IMR-90 (cell line): ENCODE results near the gene CSRNP3. TPM values are rescaled to one million over a fixed set of nuclear protein-coding genes. Genes with fewer than 3 reads are reported as not detected.

Experiments
- ATAC-seq: fragments of 200-7000 bp; cut with Tn5 transposase; 2 replicates; pipeline ENCODE4 v1.9.1; 2020; ENCODE audit warnings: low read depth, mild to moderate bottlenecking, moderate library complexity
- BruUV-seq: library from RNA; stranded (reverse); fragments of 400-500 nt; replicated peaks from 2 replicates; lab custom pipeline; 2021; lab: Mats Ljungman, UMichigan
- CTCF ChIA-PET: fragments of 300-600 bp; formaldehyde crosslinking; extraction: SDS; loops from one replicate; lab custom pipeline; 2021; ENCODE audit warnings: antibody characterized with exemption; lab: Yijun Ruan, JAX
- POLR2A ChIA-PET: fragments of 300-600 bp; sonication (Branson Sonifier 250); formaldehyde crosslinking; loops from one replicate; lab custom pipeline; 2022; ENCODE audit warnings: antibody characterized with exemption; ENCODE audit not compliant: unreplicated experiment; lab: Charles Lee
- DNase-seq: peaks from one replicate; pipeline ENCODE4 v3.0.0; 2013
- H2AFZ ChIP-seq: replicated peaks from 2 replicates; pipeline ENCODE3; 2013; ENCODE audit warnings: low read length, mild to moderate bottlenecking; ENCODE audit not compliant: poor library complexity
- H2AK5ac ChIP-seq: 2 replicates; pipeline ENCODE4 v1.6.1; 2013; ENCODE audit warnings: low read depth, low read length, inconsistent platforms
- H2AK9ac ChIP-seq: replicated peaks from 2 replicates; pipeline ENCODE3; 2013; ENCODE audit warnings: mild to moderate bottlenecking, low read depth, low read length, moderate library complexity; ENCODE audit not compliant: poor library complexity
- H2BK120ac ChIP-seq: 2 replicates; pipeline ENCODE4 v1.6.1; 2013; ENCODE audit warnings: low read depth, low read length, inconsistent platforms
- H2BK15ac ChIP-seq: 3 replicates; pipeline ENCODE4 v1.6.1; 2013; ENCODE audit warnings: low read depth, low read length, inconsistent platforms
- H2BK20ac ChIP-seq: 2 replicates; pipeline ENCODE4 v1.6.1; 2013; ENCODE audit warnings: low read depth, mild to moderate bottlenecking, inconsistent platforms, low read length, moderate library complexity
- H2BK5ac ChIP-seq: 2 replicates; pipeline ENCODE4 v1.6.1; 2013; ENCODE audit warnings: mild to moderate bottlenecking, low read depth, low read length, inconsistent platforms; ENCODE audit not compliant: poor library complexity, severe bottlenecking
- H3K14ac ChIP-seq: replicated peaks from 2 replicates; pipeline ENCODE4 v1.6.1; 2013; ENCODE audit warnings: low read depth, low read length, inconsistent platforms
- H3K18ac ChIP-seq: 2 replicates; pipeline ENCODE4 v1.6.1; 2013; ENCODE audit warnings: low read depth, low read length, control low read depth
- H3K23ac ChIP-seq: 2 replicates; pipeline ENCODE4 v1.6.1; 2013; ENCODE audit warnings: low read depth, low read length, inconsistent platforms
- H3K27ac ChIP-seq: 2 replicates; pipeline ENCODE4 v1.5.1; 2013; ENCODE audit warnings: mild to moderate bottlenecking, control low read depth, low read length; ENCODE audit not compliant: insufficient read depth
- H3K27me3 ChIP-seq: 2 replicates; pipeline ENCODE4 v1.6.1; 2013; ENCODE audit warnings: low read length; ENCODE audit not compliant: control insufficient read depth, insufficient read depth
- H3K36me3 ChIP-seq: 2 replicates; pipeline ENCODE4 v1.6.1; 2013; ENCODE audit warnings: low read length, mixed read lengths; ENCODE audit not compliant: control insufficient read depth, insufficient read depth
- H3K4ac ChIP-seq: 2 replicates; pipeline ENCODE4 v1.6.1; 2013; ENCODE audit warnings: low read depth, low read length, inconsistent platforms
- H3K4me1 ChIP-seq: 2 replicates; pipeline ENCODE4 v1.6.1; 2013; ENCODE audit warnings: low read length, mixed read lengths; ENCODE audit not compliant: control insufficient read depth, insufficient read depth
- H3K4me2 ChIP-seq: 2 replicates; pipeline ENCODE4 v1.6.1; 2013; ENCODE audit warnings: low read depth, mild to moderate bottlenecking, control low read depth, low read length, moderate library complexity
- H3K4me3 ChIP-seq: 2 replicates; pipeline ENCODE4 v1.5.1; 2013; ENCODE audit warnings: low read depth, mild to moderate bottlenecking, control low read depth, low read length, moderate library complexity; ENCODE audit not compliant: insufficient read depth
- H3K56ac ChIP-seq: 2 replicates; pipeline ENCODE4 v1.6.1; 2013; ENCODE audit warnings: low read length, inconsistent platforms; ENCODE audit not compliant: insufficient read depth; ENCODE audit errors: extremely low read depth
- H3K79me1 ChIP-seq, 2 experiments: 2 replicates each; pipeline ENCODE4 v1.6.1; 2013; ENCODE audit warnings: low read length in 2 of 2, inconsistent platforms in 1 of 2, low read depth in 1 of 2
- H3K9ac ChIP-seq: 2 replicates; pipeline ENCODE4 v1.6.1; 2013; ENCODE audit warnings: low read depth, low read length, control low read depth
- H3K9me1 ChIP-seq: 2 replicates; pipeline ENCODE4 v1.6.1; 2013; ENCODE audit warnings: low read length, inconsistent platforms; ENCODE audit not compliant: insufficient read depth
- H3K9me3 ChIP-seq: 2 replicates; pipeline ENCODE4 v1.6.1; 2013; ENCODE audit warnings: low read length; ENCODE audit not compliant: control insufficient read depth, insufficient read depth
- H4K20me1 ChIP-seq: 2 replicates; pipeline ENCODE4 v1.6.1; 2013; ENCODE audit warnings: low read length, inconsistent platforms; ENCODE audit not compliant: insufficient read depth
- H4K5ac ChIP-seq: 2 replicates; pipeline ENCODE4 v1.6.1; 2013; ENCODE audit warnings: mild to moderate bottlenecking, low read depth, low read length, control low read depth
- H4K8ac ChIP-seq, 2 experiments: 2 replicates each; pipeline ENCODE4 v1.6.1; 2013; ENCODE audit warnings: low read depth in 2 of 2, low read length in 2 of 2, control low read depth in 1 of 2, inconsistent platforms in 1 of 2
- H4K91ac ChIP-seq: 2 replicates; pipeline ENCODE4 v1.6.1; 2013; ENCODE audit warnings: low read depth, low read length, inconsistent platforms; ENCODE audit not compliant: insufficient read depth
- BHLHE40 ChIP-seq: fragments of 150-350 bp; IDR thresholded peaks from 2 replicates; pipeline ENCODE4 v1.6.1; 2016; ENCODE audit warnings: mild to moderate bottlenecking, low read depth, low read length
- CEBPB ChIP-seq: IDR thresholded peaks from 2 replicates; pipeline ENCODE4 v1.6.1; 2012; ENCODE audit warnings: low read depth, low read length, improper control_type of control experiment
- CHD1 ChIP-seq: IDR thresholded peaks from 2 replicates; pipeline ENCODE4 v1.6.1; 2012; ENCODE audit warnings: low read depth, low read length, improper control_type of control experiment
- FOS ChIP-seq: fragments of 150-350 bp; IDR thresholded peaks from 2 replicates; pipeline ENCODE4 v1.6.1; 2016; ENCODE audit warnings: low read depth, low read length
- MAFK ChIP-seq: IDR thresholded peaks from 2 replicates; pipeline ENCODE4 v1.6.1; 2012; ENCODE audit warnings: low read depth, low read length, improper control_type of control experiment
- MAZ ChIP-seq: IDR thresholded peaks from 2 replicates; pipeline ENCODE4 v1.6.1; 2012; ENCODE audit warnings: low read depth, mild to moderate bottlenecking, low read length, improper control_type of control experiment, moderate library complexity, borderline replicate concordance
- MXI1 ChIP-seq: IDR thresholded peaks from 2 replicates; pipeline ENCODE4 v1.6.1; 2012; ENCODE audit warnings: low read depth, mild to moderate bottlenecking, low read length, moderate library complexity, borderline replicate concordance
- NFE2L2 ChIP-seq: fragments of 150-350 bp; IDR thresholded peaks from 2 replicates; pipeline ENCODE4 v1.6.1; 2016; ENCODE audit warnings: low read depth, mild to moderate bottlenecking, low read length
- POLR2A ChIP-seq: IDR thresholded peaks from 2 replicates; pipeline ENCODE4 v1.6.1; 2012; ENCODE audit warnings: mild to moderate bottlenecking, low read depth, low read length
- RAD21 ChIP-seq: IDR thresholded peaks from 2 replicates; pipeline ENCODE4 v1.6.1; 2012; ENCODE audit warnings: low read length, improper control_type of control experiment
- RCOR1 ChIP-seq: IDR thresholded peaks from 2 replicates; pipeline ENCODE4 v1.6.1; 2012; ENCODE audit warnings: mild to moderate bottlenecking, low read length, improper control_type of control experiment; ENCODE audit not compliant: insufficient replicate concordance
- RFX5 ChIP-seq: IDR thresholded peaks from 2 replicates; pipeline ENCODE4 v1.8.0; 2012; ENCODE audit warnings: low read depth, mild to moderate bottlenecking, low read length, moderate library complexity
- SMC3 ChIP-seq: fragments of 150-350 bp; IDR thresholded peaks from 2 replicates; pipeline ENCODE4 v1.6.1; 2016; ENCODE audit warnings: low read depth, mild to moderate bottlenecking, antibody characterized with exemption, low read length, moderate library complexity
- WGBS, 2 experiments: methylation state at CpG; one replicate each; pipeline versions ENCODE4 v1.1.5 to v1.1.7; 2013; ENCODE audit warnings: missing lambda C conversion rate in 2 of 2; ENCODE audit not compliant: insufficient read length in 1 of 2; ENCODE audit errors: extremely low coverage in 2 of 2; 5-methylcytosine and 5-hydroxymethylcytosine counted together
- dilution Hi-C: fragments of 300-500 bp; cut with HindIII; formaldehyde crosslinking; loops from one replicate; pipeline ENCODE4 v1.14.3; 2018; ENCODE audit warnings: low sequenced_read_pairs; ENCODE audit not compliant: unreplicated experiment
- in situ Hi-C: fragments of 300-500 bp; cut with MboI; formaldehyde crosslinking; loops from 3 replicates; pipeline ENCODE4 v1.14.3; 2019; ENCODE audit warnings: low sequenced_read_pairs, inconsistent platforms, mixed read lengths
- intact Hi-C: fragments of 100-400 bp; cut with micrococcal nuclease; formaldehyde crosslinking; loops from 2 replicates; pipeline ENCODE4 v1.10.0; 2022
- polyA plus RNA-seq, 3 experiments: library from polyadenylated mRNA; depleted of rRNA; stranded (reverse); fragments of >200 nt; gene quantifications; 2 replicates each; pipeline ENCODE4 v1.2.3, GENCODE V29; 2012; ENCODE audit warnings: low replicate concordance in 1 of 3
- total RNA-seq: library from RNA; depleted of rRNA; stranded (reverse); fragments of >200 nt; gene quantifications from 2 replicates; pipeline ENCODE4 v1.2.3, GENCODE V29; 2012
- TF ChIP-seq, protein P1 (sequence below): conservative IDR thresholded peaks from 2 replicates; pipeline ENCODE4 v1.5.1; 2012; ENCODE audit warnings: mild to moderate bottlenecking, low read depth, low read length, improper control_type of control experiment
- TF ChIP-seq, protein P2 (sequence below): fragments of 150-350 bp; IDR thresholded peaks from 2 replicates; pipeline ENCODE4 v1.6.1; 2016; ENCODE audit warnings: low read depth, mild to moderate bottlenecking, low read length, moderate library complexity, borderline replicate concordance
- TF ChIP-seq, protein P3 (sequence below): fragments of 150-350 bp; IDR thresholded peaks from 2 replicates; pipeline ENCODE4 v1.6.1; 2017; ENCODE audit warnings: mild to moderate bottlenecking, antibody characterized with exemption, low read length, low read depth

The CSRNP3 gene
- total and polyA plus RNA-seq, 2 of the 4 experiments (the other 2 are of a cell fraction) = 0.21 to 0.72 TPM

- dilution Hi-C loops = no loop called here
- POLR2A ChIA-PET = no interaction called here
These were observed 19.3 kb upstream of the CSRNP3 start for GRCh38 chr2:165450156-165450555.

More at GRCh38 chr2:165450156-165450555, 19.3 kb upstream of the CSRNP3 start:
- no peaks in the 10 kb centered on the region for H3K9me3 ChIP-seq
- no peak for ATAC-seq
- H4K5ac ChIP-seq = no peak overlapping the region
- H3K27me3 ChIP-seq = no peaks in the 10 kb centered on the region
- in situ Hi-C loops = no loop called here
- H2AK5ac ChIP-seq = no peak overlapping the region
- H4K8ac ChIP-seq = no peak overlapping the region
- no peak overlapping the region for H2BK20ac ChIP-seq
- TF ChIP-seq MAZ (no peak), POLR2A (no peak), RFX5 (no peak), BHLHE40 (no peak), CEBPB (no peak), CHD1 (no peak), SMC3 (no peak), NFE2L2 (no peak), RCOR1 (no peak), MXI1 (no peak), MAFK (no peak), FOS (no peak), RAD21 (no peak)
- TF ChIP-seq, protein P1, sequence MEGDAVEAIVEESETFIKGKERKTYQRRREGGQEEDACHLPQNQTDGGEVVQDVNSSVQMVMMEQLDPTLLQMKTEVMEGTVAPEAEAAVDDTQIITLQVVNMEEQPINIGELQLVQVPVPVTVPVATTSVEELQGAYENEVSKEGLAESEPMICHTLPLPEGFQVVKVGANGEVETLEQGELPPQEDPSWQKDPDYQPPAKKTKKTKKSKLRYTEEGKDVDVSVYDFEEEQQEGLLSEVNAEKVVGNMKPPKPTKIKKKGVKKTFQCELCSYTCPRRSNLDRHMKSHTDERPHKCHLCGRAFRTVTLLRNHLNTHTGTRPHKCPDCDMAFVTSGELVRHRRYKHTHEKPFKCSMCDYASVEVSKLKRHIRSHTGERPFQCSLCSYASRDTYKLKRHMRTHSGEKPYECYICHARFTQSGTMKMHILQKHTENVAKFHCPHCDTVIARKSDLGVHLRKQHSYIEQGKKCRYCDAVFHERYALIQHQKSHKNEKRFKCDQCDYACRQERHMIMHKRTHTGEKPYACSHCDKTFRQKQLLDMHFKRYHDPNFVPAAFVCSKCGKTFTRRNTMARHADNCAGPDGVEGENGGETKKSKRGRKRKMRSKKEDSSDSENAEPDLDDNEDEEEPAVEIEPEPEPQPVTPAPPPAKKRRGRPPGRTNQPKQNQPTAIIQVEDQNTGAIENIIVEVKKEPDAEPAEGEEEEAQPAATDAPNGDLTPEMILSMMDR = no peak
- TF ChIP-seq, protein P2, sequence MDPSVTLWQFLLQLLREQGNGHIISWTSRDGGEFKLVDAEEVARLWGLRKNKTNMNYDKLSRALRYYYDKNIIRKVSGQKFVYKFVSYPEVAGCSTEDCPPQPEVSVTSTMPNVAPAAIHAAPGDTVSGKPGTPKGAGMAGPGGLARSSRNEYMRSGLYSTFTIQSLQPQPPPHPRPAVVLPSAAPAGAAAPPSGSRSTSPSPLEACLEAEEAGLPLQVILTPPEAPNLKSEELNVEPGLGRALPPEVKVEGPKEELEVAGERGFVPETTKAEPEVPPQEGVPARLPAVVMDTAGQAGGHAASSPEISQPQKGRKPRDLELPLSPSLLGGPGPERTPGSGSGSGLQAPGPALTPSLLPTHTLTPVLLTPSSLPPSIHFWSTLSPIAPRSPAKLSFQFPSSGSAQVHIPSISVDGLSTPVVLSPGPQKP = no peak
- TF ChIP-seq, protein P3, sequence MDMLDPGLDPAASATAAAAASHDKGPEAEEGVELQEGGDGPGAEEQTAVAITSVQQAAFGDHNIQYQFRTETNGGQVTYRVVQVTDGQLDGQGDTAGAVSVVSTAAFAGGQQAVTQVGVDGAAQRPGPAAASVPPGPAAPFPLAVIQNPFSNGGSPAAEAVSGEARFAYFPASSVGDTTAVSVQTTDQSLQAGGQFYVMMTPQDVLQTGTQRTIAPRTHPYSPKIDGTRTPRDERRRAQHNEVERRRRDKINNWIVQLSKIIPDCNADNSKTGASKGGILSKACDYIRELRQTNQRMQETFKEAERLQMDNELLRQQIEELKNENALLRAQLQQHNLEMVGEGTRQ = no peak
- H2BK120ac ChIP-seq = no peak overlapping the region
- intact Hi-C loops = no loop called here
- no peak overlapping the region for H3K56ac ChIP-seq
- no peak overlapping the region for H3K14ac ChIP-seq
- H3K4me3 ChIP-seq = no peak overlapping the region
- DNase-seq = no peak
- no peak overlapping the region for H3K4me2 ChIP-seq
- H3K18ac ChIP-seq = no peak overlapping the region
- H2BK5ac ChIP-seq = no peak overlapping the region
- H3K4me1 ChIP-seq = no peaks in the 10 kb centered on the region
- CTCF ChIA-PET = interaction anchor here (0.9 kb wide), 1 partner anchor 14 kb away, joined by 5 read pairs; no protein-coding TSS in a partner anchor
- no peak overlapping the region for H3K4ac ChIP-seq
- no CpG with 5 or more reads among the region's 1 CpG for WGBS, 2 experiments
- no TSS peak for BruUV-seq
- no peak overlapping the region for H2BK15ac ChIP-seq
- H3K36me3 ChIP-seq = no peaks in the 10 kb centered on the region
- H4K91ac ChIP-seq = no peak overlapping the region
- H4K20me1 ChIP-seq = no peaks in the 10 kb centered on the region
- H2AFZ ChIP-seq = no peak overlapping the region
- no peak overlapping the region for H3K9ac ChIP-seq
- H3K27ac ChIP-seq = no peak overlapping the region
- no peaks in the 10 kb centered on the region for H3K79me1 ChIP-seq
- H2AK9ac ChIP-seq = no peak overlapping the region
- no peak overlapping the region for H3K23ac ChIP-seq
- no peaks in the 10 kb centered on the region for H3K9me1 ChIP-seq
